KMS-11 (cell line): Measurements from ENCODE around the gene PRRC2B.

Experiments
- H2AFZ ChIP-seq: fragments of 200-600 bp; sonication (generic); 2 replicates; pipeline ENCODE4 v1.6.1; 2016; ENCODE audit warnings: antibody characterized with exemption, mixed run types, low read depth
- H3K27ac ChIP-seq: fragments of 200-600 bp; sonication (generic); 2 replicates; pipeline ENCODE4 v1.6.1; 2016; ENCODE audit warnings: mild to moderate bottlenecking, mixed run types
- H3K27me3 ChIP-seq: fragments of 200-600 bp; sonication (generic); 2 replicates; pipeline ENCODE4 v1.6.1; 2017; ENCODE audit warnings: mild to moderate bottlenecking, low read depth, mixed run types, moderate library complexity; ENCODE audit not compliant: insufficient read depth
- H3K36me3 ChIP-seq: fragments of 200-600 bp; sonication (generic); 2 replicates; pipeline ENCODE4 v1.6.1; 2017; ENCODE audit warnings: mild to moderate bottlenecking, mixed run types; ENCODE audit not compliant: insufficient read depth
- H3K4me1 ChIP-seq: fragments of 200-600 bp; sonication (generic); 2 replicates; pipeline ENCODE4 v1.6.1; 2016; ENCODE audit warnings: mild to moderate bottlenecking, low read depth, mixed run types; ENCODE audit not compliant: poor library complexity, severe bottlenecking
- H3K4me2 ChIP-seq: fragments of 200-600 bp; sonication (generic); 2 replicates; pipeline ENCODE4 v1.7.0; 2016; ENCODE audit warnings: mild to moderate bottlenecking, mixed run types
- H3K4me3 ChIP-seq: fragments of 200-600 bp; sonication (generic); IDR thresholded peaks from 2 replicates; pipeline ENCODE4 v1.6.1; 2017; ENCODE audit warnings: low read depth, low read length, mixed read lengths; ENCODE audit not compliant: insufficient read depth
- H3K79me2 ChIP-seq: fragments of 200-600 bp; sonication (generic); 2 replicates; pipeline ENCODE4 v1.6.1; 2016; ENCODE audit warnings: low read depth, mixed run types; ENCODE audit not compliant: insufficient read depth
- H3K9ac ChIP-seq: fragments of 200-600 bp; sonication (generic); 2 replicates; pipeline ENCODE4 v1.6.1; 2016; ENCODE audit warnings: mild to moderate bottlenecking, mixed run types
- H4K20me1 ChIP-seq: fragments of 200-600 bp; sonication (generic); 2 replicates; pipeline ENCODE4 v1.6.1; 2016; ENCODE audit warnings: mild to moderate bottlenecking, mixed run types; ENCODE audit not compliant: insufficient read depth
- TF ChIP-seq, protein P1 (sequence below): fragments of 200-600 bp; sonication (generic); conservative IDR thresholded peaks from 2 replicates; pipeline ENCODE4 v1.6.1; 2017; ENCODE audit warnings: low read depth, mild to moderate bottlenecking, antibody characterized with exemption, low read length, moderate library complexity, mixed read lengths

PRRC2B gene

DNA sequence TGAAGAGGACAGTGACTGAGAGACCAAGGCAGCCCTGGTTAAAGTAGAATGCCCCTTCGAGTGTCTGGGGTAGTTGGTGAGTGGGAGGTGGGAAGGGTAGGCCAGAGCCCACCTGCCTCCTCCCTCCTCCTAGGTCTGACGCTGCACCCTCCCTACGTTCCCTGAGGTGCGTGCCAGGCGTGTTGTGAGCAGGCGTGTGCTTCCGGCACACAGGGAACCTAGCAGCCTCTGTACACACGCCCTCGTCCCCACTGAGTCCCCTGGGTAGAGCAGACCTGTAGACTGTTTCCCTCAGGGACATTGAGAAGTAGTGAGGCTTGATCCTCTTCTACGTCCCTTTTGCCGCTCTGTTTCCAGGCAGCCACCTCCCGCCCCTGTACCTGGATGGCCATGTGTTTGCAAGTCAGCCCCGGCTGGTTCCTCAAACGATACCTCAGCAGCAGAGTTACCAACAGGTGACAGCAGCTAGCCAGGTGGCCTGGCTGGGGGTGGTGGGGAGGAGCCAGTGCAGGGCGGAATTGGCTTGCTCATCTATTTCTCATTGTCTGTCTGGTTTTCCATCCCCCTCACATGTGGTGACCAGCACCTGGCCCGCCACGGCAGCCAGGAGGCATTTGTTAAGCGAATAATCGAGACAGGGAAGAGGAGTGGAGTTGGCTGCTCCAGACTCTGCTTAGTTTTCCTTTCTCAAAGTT is 92.0 kb downstream of the PRRC2B start:
- H2AFZ ChIP-seq: no peak overlapping the region
- TF ChIP-seq, protein P1, sequence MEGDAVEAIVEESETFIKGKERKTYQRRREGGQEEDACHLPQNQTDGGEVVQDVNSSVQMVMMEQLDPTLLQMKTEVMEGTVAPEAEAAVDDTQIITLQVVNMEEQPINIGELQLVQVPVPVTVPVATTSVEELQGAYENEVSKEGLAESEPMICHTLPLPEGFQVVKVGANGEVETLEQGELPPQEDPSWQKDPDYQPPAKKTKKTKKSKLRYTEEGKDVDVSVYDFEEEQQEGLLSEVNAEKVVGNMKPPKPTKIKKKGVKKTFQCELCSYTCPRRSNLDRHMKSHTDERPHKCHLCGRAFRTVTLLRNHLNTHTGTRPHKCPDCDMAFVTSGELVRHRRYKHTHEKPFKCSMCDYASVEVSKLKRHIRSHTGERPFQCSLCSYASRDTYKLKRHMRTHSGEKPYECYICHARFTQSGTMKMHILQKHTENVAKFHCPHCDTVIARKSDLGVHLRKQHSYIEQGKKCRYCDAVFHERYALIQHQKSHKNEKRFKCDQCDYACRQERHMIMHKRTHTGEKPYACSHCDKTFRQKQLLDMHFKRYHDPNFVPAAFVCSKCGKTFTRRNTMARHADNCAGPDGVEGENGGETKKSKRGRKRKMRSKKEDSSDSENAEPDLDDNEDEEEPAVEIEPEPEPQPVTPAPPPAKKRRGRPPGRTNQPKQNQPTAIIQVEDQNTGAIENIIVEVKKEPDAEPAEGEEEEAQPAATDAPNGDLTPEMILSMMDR: no peak
- H3K9ac ChIP-seq: no peak overlapping the region
- H3K4me1 ChIP-seq: no peaks in the 10 kb centered on the region
- H3K27ac ChIP-seq: no peak overlapping the region
- H4K20me1 ChIP-seq: no peaks in the 10 kb centered on the region
- no peaks in the 10 kb centered on the region for H3K79me2 ChIP-seq
- H3K36me3 ChIP-seq: peaks cover 9% of the 10 kb centered on the region; the same call in 1 of the 2 replicates
- H3K27me3 ChIP-seq: no peaks in the 10 kb centered on the region
- no peak overlapping the region for H3K4me2 ChIP-seq
- no peak overlapping the region for H3K4me3 ChIP-seq

DNA sequence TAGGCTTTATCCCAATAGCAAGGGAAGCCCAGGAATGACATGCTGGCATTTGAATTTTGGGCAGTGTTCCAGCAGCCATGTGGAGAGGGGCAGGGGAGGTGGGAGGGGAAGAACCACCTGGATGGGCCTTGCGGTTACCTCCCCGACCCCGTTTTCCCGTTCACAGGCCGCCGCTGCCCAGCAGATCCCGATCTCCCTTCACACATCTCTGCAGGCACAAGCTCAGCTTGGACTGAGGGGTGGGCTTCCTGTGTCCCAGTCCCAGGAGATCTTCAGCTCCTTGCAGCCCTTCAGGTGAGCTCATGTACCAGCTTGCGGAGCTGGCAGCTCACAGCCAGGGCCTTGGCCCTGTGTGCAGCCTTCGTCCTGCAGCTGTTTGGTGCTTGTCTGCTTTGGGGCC is 93.1 kb downstream of the PRRC2B start:
- Histone ChIP-seq H3K36me3 (peaks cover 11% of the 10 kb centered on the region; the same call in 1 of the 2 replicates), H4K20me1 (no peaks in the 10 kb centered on the region), H3K4me2 (no peak overlapping the region), H3K4me3 (no peak overlapping the region), H2AFZ (no peak overlapping the region), H3K4me1 (no peaks in the 10 kb centered on the region), H3K9ac (no peak overlapping the region), H3K27ac (no peak overlapping the region), H3K27me3 (no peaks in the 10 kb centered on the region), H3K79me2 (no peaks in the 10 kb centered on the region)
- TF ChIP-seq, protein P1: no peak

DNA sequence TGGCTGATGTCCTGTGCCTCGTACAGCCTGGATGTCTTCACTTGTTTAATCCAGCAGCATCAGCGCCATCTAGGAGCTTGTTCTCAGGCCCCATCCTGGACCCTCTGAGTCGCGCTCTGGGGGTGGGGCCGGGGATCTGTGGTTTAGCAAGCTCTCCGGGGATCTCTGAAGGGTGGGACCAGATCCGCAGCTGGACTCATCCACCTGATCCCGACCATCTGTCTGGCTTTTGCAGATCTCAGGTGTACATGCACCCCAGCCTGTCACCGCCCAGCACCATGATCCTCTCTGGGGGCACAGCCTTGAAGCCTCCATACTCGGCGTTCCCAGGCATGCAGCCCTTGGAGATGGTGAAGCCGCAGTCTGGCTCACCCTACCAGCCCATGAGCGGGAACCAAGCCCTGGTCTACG is 93.7 kb downstream of the PRRC2B start:
- Histone ChIP-seq H3K36me3 (peaks cover 13% of the 10 kb centered on the region; the same call in 1 of the 2 replicates), H2AFZ (no peak overlapping the region), H3K4me2 (no peak overlapping the region), H3K9ac (no peak overlapping the region), H3K27ac (no peak overlapping the region), H3K27me3 (no peaks in the 10 kb centered on the region), H3K4me3 (no peak overlapping the region), H3K79me2 (no peaks in the 10 kb centered on the region), H3K4me1 (no peaks in the 10 kb centered on the region), H4K20me1 (no peaks in the 10 kb centered on the region)
- TF ChIP-seq, protein P1: no peak

DNA sequence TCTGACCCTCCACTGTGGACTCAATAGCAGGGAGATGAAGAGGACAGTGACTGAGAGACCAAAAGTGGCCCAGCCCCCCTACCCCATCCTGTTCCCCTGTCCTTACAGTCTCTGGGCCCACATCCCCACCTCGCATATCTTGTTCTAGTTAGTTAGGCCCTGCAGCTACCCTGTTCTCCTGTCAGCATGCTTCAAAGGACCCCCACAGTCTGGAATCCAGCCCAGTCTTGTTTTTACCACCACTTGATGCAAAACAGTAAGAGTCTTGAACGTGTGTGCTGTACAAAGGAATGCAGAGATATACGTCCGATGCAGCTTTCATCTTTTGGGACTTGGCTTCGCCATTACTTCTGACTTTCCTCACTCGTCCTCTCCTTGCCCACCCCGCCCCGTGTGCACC is 96.6 kb downstream of the PRRC2B start:
- no peaks in the 10 kb centered on the region for H3K27me3 ChIP-seq
- H3K9ac ChIP-seq: no peak overlapping the region
- no peaks in the 10 kb centered on the region for H3K79me2 ChIP-seq
- peaks cover 7% of the 10 kb centered on the region; the same call in 1 of the 2 replicates for H3K36me3 ChIP-seq
- H3K4me3 ChIP-seq: no peak overlapping the region
- no peak overlapping the region for H2AFZ ChIP-seq
- no peak overlapping the region for H3K27ac ChIP-seq
- TF ChIP-seq, protein P1: no peak
- no peaks in the 10 kb centered on the region for H4K20me1 ChIP-seq
- no peak overlapping the region for H3K4me2 ChIP-seq
- H3K4me1 ChIP-seq: no peaks in the 10 kb centered on the region
